Activated CD8-positive, alpha-beta T cell treated with anti-CD3 and anti-CD28 coated beads, Interleukin-2, amount 10 ng/mL, durations not matched to agents 7 days and 5 days (primary cell): ENCODE results near the gene KCNJ12. TPM values are rescaled to one million over a fixed set of nuclear protein-coding genes. Genes with fewer than 3 reads are reported as not detected.
"Not testable (repeated sequence)": the region's sequence is repeated elsewhere in the genome, so short reads cannot be mapped to it uniquely, and the experiment has no call there.

Experiments
- ATAC-seq: fragments of 150-1000 bp; cut with Tn5 transposase; one replicate; pipeline ENCODE4 v1.10.0; 2021; ENCODE audit warnings: moderate library complexity
- CTCF ChIA-PET: fragments of 350-600 bp; sonication (Branson Sonifier 250); formaldehyde crosslinking; loops from one replicate; lab custom pipeline; 2021; ENCODE audit warnings: antibody characterized with exemption; lab: Charles Lee
- POLR2A ChIA-PET: fragments of 350-600 bp; sonication (Branson Sonifier 250); formaldehyde crosslinking; loops from one replicate; lab custom pipeline; 2021; ENCODE audit warnings: antibody characterized with exemption; lab: Charles Lee
- DNase-seq: peaks from one replicate; pipeline ENCODE4 v3.0.0-alpha.2; 2020
- H3K27ac Mint-ChIP-seq: one replicate; pipeline ENCODE4 v1.8.0; 2021; ENCODE audit warnings: mild to moderate bottlenecking, mixed read lengths
- H3K27me3 Mint-ChIP-seq: one replicate; pipeline ENCODE4 v1.8.0; 2021; ENCODE audit warnings: low read depth, mixed read lengths
- H3K36me3 Mint-ChIP-seq: one replicate; pipeline ENCODE4 v1.8.0; 2021; ENCODE audit warnings: low read depth, mixed read lengths
- H3K4me1 Mint-ChIP-seq: one replicate; pipeline ENCODE4 v1.8.0; 2021; ENCODE audit warnings: low read depth, mixed read lengths
- H3K4me3 Mint-ChIP-seq: one replicate; pipeline ENCODE4 v1.8.0; 2021; ENCODE audit warnings: mild to moderate bottlenecking, mixed read lengths
- H3K9me3 Mint-ChIP-seq: one replicate; pipeline ENCODE4 v1.8.0; 2022; ENCODE audit warnings: mixed read lengths; ENCODE audit not compliant: insufficient read depth
- total RNA-seq, 2 experiments: library from RNA; stranded (reverse); gene quantifications; one replicate each; pipeline ENCODE4 v1.2.3, GENCODE V29; 2021

The KCNJ12 gene
- total RNA-seq, 2 experiments from 2014 or later: not detected

DNA sequence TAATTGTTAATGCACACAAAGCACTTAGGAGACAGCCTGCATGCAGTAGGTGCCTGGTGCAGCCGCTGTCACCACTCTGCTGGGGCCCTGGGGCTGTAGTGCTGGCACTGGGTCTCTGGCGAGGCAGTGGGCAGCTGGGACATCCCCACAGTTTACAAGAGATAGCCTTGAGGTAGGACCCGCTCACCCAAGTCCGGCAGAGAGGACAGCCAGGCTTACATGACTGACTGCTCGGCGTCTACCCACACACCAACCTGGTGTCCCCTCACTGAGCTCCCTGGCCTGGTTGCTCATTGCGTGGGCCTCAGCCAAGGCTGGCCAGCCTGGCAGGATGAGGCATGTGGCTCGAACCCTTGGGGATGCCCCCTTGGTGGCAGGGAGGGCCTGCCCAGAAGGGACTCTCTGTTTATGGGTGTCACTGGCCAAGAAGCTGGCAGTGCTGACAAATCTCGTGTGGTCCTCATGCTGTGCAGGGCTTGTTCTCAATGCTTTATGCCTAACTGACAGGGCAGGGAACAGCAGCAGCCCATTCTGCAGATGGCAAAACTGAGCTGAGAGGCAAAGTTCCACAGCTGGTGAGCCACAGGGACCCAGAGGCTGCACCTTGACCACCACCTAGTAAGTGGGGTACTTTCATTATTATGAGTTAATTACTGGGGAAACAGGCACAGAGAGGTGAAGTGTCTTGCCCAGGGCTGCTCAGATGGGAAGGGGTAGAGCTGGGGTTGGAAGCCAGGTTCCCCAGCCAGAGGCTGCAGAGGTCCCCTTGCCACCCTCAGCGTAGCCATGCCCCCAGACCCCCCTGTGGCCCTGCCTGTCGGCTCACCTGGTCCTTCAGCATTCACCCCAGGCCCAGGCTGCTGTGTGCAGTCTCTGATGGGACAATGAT lies 32.9 kb upstream of the KCNJ12 start:
- POLR2A ChIA-PET, CTCF ChIA-PET, H3K27ac Mint-ChIP-seq, H3K4me3 Mint-ChIP-seq, DNase-seq, H3K27me3 Mint-ChIP-seq, H3K4me1 Mint-ChIP-seq, H3K36me3 Mint-ChIP-seq, H3K9me3 Mint-ChIP-seq, ATAC-seq: not testable (repeated sequence)

- H3K4me3 Mint-ChIP-seq, H3K9me3 Mint-ChIP-seq, H3K36me3 Mint-ChIP-seq, DNase-seq, POLR2A ChIA-PET, H3K27ac Mint-ChIP-seq, H3K27me3 Mint-ChIP-seq, CTCF ChIA-PET, H3K4me1 Mint-ChIP-seq, ATAC-seq: not testable (repeated sequence)
These were observed 31.4 kb upstream of the KCNJ12 start for GRCh38 chr17:21344801-21345200.

DNA sequence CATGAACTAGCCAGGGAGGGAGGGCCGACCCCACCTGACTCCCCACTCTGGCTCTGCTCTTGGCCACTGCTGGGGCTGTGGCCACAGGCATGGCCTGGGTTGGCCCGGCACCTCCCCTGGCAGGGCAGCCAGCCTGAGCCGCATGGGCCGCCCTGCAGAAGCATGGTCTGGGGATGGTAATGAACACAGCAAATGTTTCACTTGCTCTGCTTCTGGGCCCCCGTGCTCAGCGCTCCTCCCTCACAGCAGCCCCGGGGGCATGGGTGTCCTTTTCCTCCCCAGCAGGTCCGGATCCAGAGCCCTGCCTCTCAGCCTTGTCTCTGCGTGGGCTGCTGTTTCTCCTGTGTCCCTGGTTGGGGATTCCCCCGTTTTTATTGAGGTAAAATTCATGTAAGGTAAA lies 30.9 kb upstream of the KCNJ12 start:
- ChIA-PET CTCF (no interaction called here), POLR2A (no interaction called here)
- Mint-ChIP-seq H3K4me3 (no peak overlapping the region), H3K36me3 (no peaks in the 10 kb centered on the region), H3K9me3 (no peaks in the 10 kb centered on the region), H3K27ac (no peak overlapping the region), H3K27me3 (no peaks in the 10 kb centered on the region), H3K4me1 (peaks cover 3% of the 10 kb centered on the region)
- DNase-seq (no peak), ATAC-seq (no peak)

DNA sequence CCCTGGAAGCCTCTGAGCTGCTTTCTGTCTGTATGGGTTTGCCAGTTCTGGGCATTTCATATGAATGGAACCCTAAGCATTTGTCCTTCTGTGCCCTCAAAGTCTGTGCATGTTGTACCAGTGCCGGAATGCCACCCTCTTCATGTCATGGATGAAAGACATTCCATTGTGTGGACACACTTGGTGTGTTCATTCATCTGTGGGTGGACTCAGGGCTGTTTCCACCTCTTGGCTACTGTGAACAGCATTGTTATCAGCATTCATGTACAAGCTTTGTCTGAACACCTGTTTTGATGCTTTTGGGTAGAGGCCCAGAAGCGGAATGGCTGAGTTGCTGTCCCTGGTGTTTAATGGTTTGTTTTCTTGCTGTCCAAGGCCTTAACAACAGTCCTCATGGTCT lies 30.1 kb upstream of the KCNJ12 start:
- H3K27me3 Mint-ChIP-seq, H3K36me3 Mint-ChIP-seq, DNase-seq, H3K4me1 Mint-ChIP-seq, H3K27ac Mint-ChIP-seq, ATAC-seq, H3K4me3 Mint-ChIP-seq, CTCF ChIA-PET, H3K9me3 Mint-ChIP-seq, POLR2A ChIA-PET: not testable (repeated sequence)

DNA sequence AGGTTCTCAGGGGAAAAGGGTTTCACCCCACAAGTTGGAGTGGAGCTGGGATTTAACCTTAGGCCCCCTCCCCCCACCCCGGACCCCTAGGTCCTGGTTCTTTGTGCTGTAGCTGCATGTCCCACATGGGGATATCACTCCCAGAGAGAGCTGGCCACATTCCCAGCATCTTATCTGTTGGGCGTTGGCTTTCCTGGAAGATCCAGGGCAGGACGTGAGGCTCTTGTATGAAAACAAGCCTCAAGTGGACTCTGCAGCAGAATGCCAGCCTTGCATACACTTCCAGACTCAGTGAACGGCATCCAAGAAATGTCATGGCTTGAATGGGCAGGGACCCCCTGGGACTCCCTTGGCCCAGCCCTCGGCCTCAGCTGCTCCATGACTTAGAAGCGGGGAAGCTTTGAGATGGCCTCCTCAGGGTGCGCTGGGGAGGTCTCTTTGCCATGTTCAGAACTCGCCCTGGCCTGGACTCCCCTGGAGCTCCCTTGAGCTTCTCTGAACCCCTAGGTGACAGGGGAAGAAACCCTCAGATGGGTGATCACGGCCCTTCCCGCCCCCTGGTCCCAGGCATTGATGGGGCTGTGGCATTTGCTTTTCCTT lies 29.4 kb upstream of the KCNJ12 start:
- H3K36me3 Mint-ChIP-seq, H3K27me3 Mint-ChIP-seq, H3K4me1 Mint-ChIP-seq, CTCF ChIA-PET, H3K9me3 Mint-ChIP-seq, POLR2A ChIA-PET, DNase-seq, H3K27ac Mint-ChIP-seq, H3K4me3 Mint-ChIP-seq, ATAC-seq: not testable (repeated sequence)

GRCh38 chr17:21347660-21348059 lies 28.5 kb upstream of the KCNJ12 start:
- POLR2A ChIA-PET, H3K9me3 Mint-ChIP-seq, CTCF ChIA-PET, H3K4me1 Mint-ChIP-seq, ATAC-seq, DNase-seq, H3K27ac Mint-ChIP-seq, H3K27me3 Mint-ChIP-seq, H3K36me3 Mint-ChIP-seq, H3K4me3 Mint-ChIP-seq: not testable (repeated sequence)

GRCh38 chr17:21348081-21348925 lies 27.9 kb upstream of the KCNJ12 start:
- H3K36me3 Mint-ChIP-seq, H3K27ac Mint-ChIP-seq, H3K4me3 Mint-ChIP-seq, ATAC-seq, POLR2A ChIA-PET, H3K9me3 Mint-ChIP-seq, H3K27me3 Mint-ChIP-seq, DNase-seq, H3K4me1 Mint-ChIP-seq, CTCF ChIA-PET: not testable (repeated sequence)

GRCh38 chr17:21348926-21349261 lies 27.3 kb upstream of the KCNJ12 start:
- H3K27ac Mint-ChIP-seq, ATAC-seq, H3K4me3 Mint-ChIP-seq, H3K36me3 Mint-ChIP-seq, CTCF ChIA-PET, POLR2A ChIA-PET, H3K9me3 Mint-ChIP-seq, H3K27me3 Mint-ChIP-seq, H3K4me1 Mint-ChIP-seq, DNase-seq: not testable (repeated sequence)

- ATAC-seq, POLR2A ChIA-PET, CTCF ChIA-PET, H3K36me3 Mint-ChIP-seq, DNase-seq, H3K4me3 Mint-ChIP-seq, H3K9me3 Mint-ChIP-seq, H3K27ac Mint-ChIP-seq, H3K27me3 Mint-ChIP-seq, H3K4me1 Mint-ChIP-seq: not testable (repeated sequence)
These were observed 26.7 kb upstream of the KCNJ12 start for GRCh38 chr17:21349358-21350050.

GRCh38 chr17:21350495-21350894 lies 25.7 kb upstream of the KCNJ12 start:
- H3K9me3 Mint-ChIP-seq, CTCF ChIA-PET, H3K36me3 Mint-ChIP-seq, H3K4me3 Mint-ChIP-seq, H3K27me3 Mint-ChIP-seq, H3K4me1 Mint-ChIP-seq, H3K27ac Mint-ChIP-seq, DNase-seq, POLR2A ChIA-PET, ATAC-seq: not testable (repeated sequence)

- POLR2A ChIA-PET: no interaction called here
- DNase-seq: no peak
- CTCF ChIA-PET: no interaction called here
These were observed 24.6 kb upstream of the KCNJ12 start for GRCh38 chr17:21351366-21352065.

More at GRCh38 chr17:21351366-21352065, 24.6 kb upstream of the KCNJ12 start:
- no peaks in the 10 kb centered on the region for H3K9me3 Mint-ChIP-seq
- H3K27ac Mint-ChIP-seq: no peak overlapping the region
- H3K4me3 Mint-ChIP-seq: no peak overlapping the region
- H3K27me3 Mint-ChIP-seq: no peaks in the 10 kb centered on the region
- no peaks in the 10 kb centered on the region for H3K36me3 Mint-ChIP-seq
- peaks cover 3% of the 10 kb centered on the region for H3K4me1 Mint-ChIP-seq
- ATAC-seq: no peak
